Panc1 (cell line): ENCODE results near the gene MCU. TPM values are rescaled to one million over a fixed set of nuclear protein-coding genes. Genes with fewer than 3 reads are reported as not detected.

Source experiments
- ATAC-seq: fragments of 200-7000 bp; cut with Tn5 transposase; 2 replicates; pipeline ENCODE4 v1.9.1; 2020; ENCODE audit warnings: mild to moderate bottlenecking, moderate library complexity
- BruUV-seq: library from RNA; stranded (reverse); fragments of 400-500 nt; replicated peaks from 2 replicates; lab custom pipeline; 2021; lab: Mats Ljungman, UMichigan
- CTCF ChIA-PET: fragments of 300-600 bp; sonication (Branson Sonifier 250); formaldehyde crosslinking; loops from one replicate; lab custom pipeline; 2022; ENCODE audit warnings: antibody characterized with exemption; lab: Charles Lee
- POLR2A ChIA-PET: fragments of 300-600 bp; sonication (Branson Sonifier 250); formaldehyde crosslinking; loops from one replicate; lab custom pipeline; 2022; ENCODE audit warnings: antibody characterized with exemption; lab: Charles Lee
- DNase-seq: peaks from one replicate; pipeline ENCODE4 v3.0.0-alpha.2; 2010; ENCODE audit warnings: low read depth, low spot score
- H3K27ac ChIP-seq: 2 replicates; pipeline ENCODE4 v1.5.1; 2011; ENCODE audit warnings: mild to moderate bottlenecking, low read length, inconsistent platforms
- H3K27me3 ChIP-seq: fragments of 200-500 bp; sonication (Bioruptor generic); 2 replicates; pipeline ENCODE4 v1.6.0; 2014; ENCODE audit warnings: low read length, inconsistent platforms; ENCODE audit not compliant: control insufficient read depth, insufficient read depth
- H3K36me3 ChIP-seq: fragments of 200-500 bp; sonication (Bioruptor generic); 2 replicates; pipeline ENCODE4 v1.5.1; 2014; ENCODE audit warnings: inconsistent platforms, mild to moderate bottlenecking, low read length, moderate library complexity; ENCODE audit not compliant: control insufficient read depth, insufficient read depth
- H3K4me1 ChIP-seq: 2 replicates; pipeline ENCODE4 v1.5.1; 2011; ENCODE audit warnings: inconsistent platforms, mild to moderate bottlenecking, low read length, moderate library complexity; ENCODE audit not compliant: control insufficient read depth, insufficient read depth
- H3K4me3 ChIP-seq, 2 experiments: 2 replicates each; pipeline ENCODE4 v1.5.1; 2011 to 2012; ENCODE audit warnings: low read depth in 2 of 2, low read length in 2 of 2, mild to moderate bottlenecking in 2 of 2, inconsistent platforms in 1 of 2, moderate library complexity in 1 of 2
- H3K9me3 ChIP-seq: fragments of 200-500 bp; sonication (Bioruptor generic); 2 replicates; pipeline ENCODE4 v1.5.1; 2014; ENCODE audit warnings: low read depth, mild to moderate bottlenecking, inconsistent platforms, low read length, moderate library complexity; ENCODE audit not compliant: control insufficient read depth, insufficient read depth
- CTCF ChIP-seq: fragments of 450-650 bp; IDR thresholded peaks from 2 replicates; pipeline ENCODE4 v1.5.1; 2017; ENCODE audit warnings: mild to moderate bottlenecking
- POLR2AphosphoS5 ChIP-seq: IDR thresholded peaks from 2 replicates; pipeline ENCODE4 v1.6.1; 2012; ENCODE audit warnings: mild to moderate bottlenecking, low read depth, low read length, moderate library complexity
- REST ChIP-seq, 2 experiments: IDR thresholded peaks; 2 replicates each; pipeline ENCODE4 v1.6.1; 2011 to 2012; ENCODE audit warnings: low read depth in 2 of 2, control low read depth in 1 of 2, low read length in 1 of 2, mild to moderate bottlenecking in 1 of 2, moderate library complexity in 1 of 2; ENCODE audit not compliant: insufficient read depth in 1 of 2
- SIN3A ChIP-seq: IDR thresholded peaks from 2 replicates; pipeline ENCODE4 v1.6.1; 2012; ENCODE audit warnings: low read depth, mild to moderate bottlenecking, low read length, moderate library complexity, borderline replicate concordance; ENCODE audit not compliant: insufficient read depth
- TCF7L2 ChIP-seq: IDR thresholded peaks from 2 replicates; pipeline ENCODE4 v1.6.1; 2011; ENCODE audit warnings: mild to moderate bottlenecking, low read depth, low read length, inconsistent platforms
- in situ Hi-C: cut with HindIII; loops from 2 replicates; pipeline ENCODE4 v1.10.0; 2016; ENCODE audit warnings: low sequenced_read_pairs, low pct_unique_long_range_greater_than_20kb
- intact Hi-C: fragments of 100-400 bp; cut with micrococcal nuclease; formaldehyde crosslinking; loops from one replicate; pipeline ENCODE4 v1.10.0; 2022; ENCODE audit not compliant: unreplicated experiment
- total RNA-seq: library from RNA; stranded (reverse); gene quantifications from one replicate; pipeline ENCODE4 v1.2.1, GENCODE V29; 2021; ENCODE audit not compliant: unreplicated experiment

MCU gene
- total RNA-seq, 1 experiment from 2014 or later, result 31.6 TPM

- POLR2A ChIA-PET, result interaction anchor here (0.6 kb wide), 1 partner anchor 9 kb away, joined by 4 read pairs; no protein-coding TSS in a partner anchor
Measured at GRCh38 chr10:72719941-72720592, 28.1 kb downstream of the MCU start.

GRCh38 chr10:72720814-72721660, 29.1 kb downstream of the MCU start:
- no TSS peak for BruUV-seq
- no peak for TF ChIP-seq SIN3A
- TF ChIP-seq REST (IDR thresholded peaks at IDR 0.05; ENCODE audit: insufficient read depth in 1 of 2, low read depth in 2 of 2, low read length in 1 of 2), result no peak
- TF ChIP-seq POLR2AphosphoS5, result no peak
- no peak for TF ChIP-seq CTCF
- no peak for TF ChIP-seq TCF7L2
- H3K4me1 ChIP-seq, result no peaks in the 10 kb centered on the region
- no peak overlapping the region for H3K27ac ChIP-seq
- no peak overlapping the region for H3K4me3 ChIP-seq
- no peak for DNase-seq
- H3K9me3 ChIP-seq, result no peaks in the 10 kb centered on the region
- ChIA-PET CTCF (no interaction called here), POLR2A (interaction anchor here (0.6 kb wide), 2 partner anchors 8 to 10 kb away, joined by 3 to 4 read pairs; no protein-coding TSS in a partner anchor)
- H3K27me3 ChIP-seq, result no peaks in the 10 kb centered on the region
- in situ Hi-C loops, result loop anchor here (5.0 kb wide), 1 partner anchor 71 kb away; no protein-coding TSS in a partner anchor
- no peaks in the 10 kb centered on the region for H3K36me3 ChIP-seq
- no peak for ATAC-seq
- intact Hi-C loops, result no loop called here

More at GRCh38 chr10:72719941-72720592, 28.1 kb downstream of the MCU start:
- in situ Hi-C loops (loop anchor here (5.0 kb wide), 1 partner anchor 72 kb away; no protein-coding TSS in a partner anchor), intact Hi-C loops (no loop called here)
- no peaks in the 10 kb centered on the region for H3K4me1 ChIP-seq
- H3K4me3 ChIP-seq, result no peak overlapping the region
- ATAC-seq (no peak), DNase-seq (no peak)
- no peaks in the 10 kb centered on the region for H3K27me3 ChIP-seq
- CTCF ChIA-PET, result interaction anchor here (0.7 kb wide), 1 partner anchor 1150 kb away, joined by 3 read pairs; no protein-coding TSS in a partner anchor
- TF ChIP-seq REST (IDR thresholded peaks at IDR 0.05; ENCODE audit: insufficient read depth in 1 of 2, low read depth in 2 of 2, low read length in 1 of 2), result no peak
- BruUV-seq, result no TSS peak
- H3K9me3 ChIP-seq, result no peaks in the 10 kb centered on the region
- H3K27ac ChIP-seq, result no peak overlapping the region
- no peaks in the 10 kb centered on the region for H3K36me3 ChIP-seq
